Subcutaneous abdominal adipose tissue (tissue), 5 donors: ENCODE measurements around the gene VEZF1.

ENCODE experiments used
- H3K27ac ChIP-seq: one replicate; pipeline ENCODE4 v1.7.0; 2013; ENCODE audit warnings: low read depth, mild to moderate bottlenecking, inconsistent platforms, low read length, moderate library complexity
- H3K27me3 ChIP-seq, 5 donors: one replicate each; pipeline ENCODE4 v1.7.0; 2013; ENCODE audit warnings: low read length in 5 of 5, inconsistent platforms in 1 of 5; ENCODE audit not compliant: control insufficient read depth in 5 of 5, insufficient read depth in 4 of 5
- H3K36me3 ChIP-seq, 5 donors: one replicate each; pipeline ENCODE4 v1.7.0; 2013; ENCODE audit warnings: low read length in 5 of 5; ENCODE audit not compliant: control insufficient read depth in 5 of 5, insufficient read depth in 5 of 5
- H3K4me1 ChIP-seq, 5 donors: one replicate each; pipeline ENCODE4 v1.7.0; 2013; ENCODE audit warnings: low read length in 5 of 5, mild to moderate bottlenecking in 3 of 5, moderate library complexity in 1 of 5; ENCODE audit not compliant: control insufficient read depth in 5 of 5, insufficient read depth in 5 of 5
- H3K4me3 ChIP-seq, 5 donors: one replicate each; pipeline ENCODE4 v1.7.0; 2013; ENCODE audit warnings: low read length in 5 of 5, low read depth in 1 of 5
- H3K9ac ChIP-seq, 5 donors: one replicate each; pipeline ENCODE4 v1.7.0; 2013; ENCODE audit warnings: low read length in 5 of 5, mild to moderate bottlenecking in 4 of 5, moderate library complexity in 3 of 5
- H3K9me3 ChIP-seq, 5 donors: one replicate each; pipeline ENCODE4 v1.7.0; 2013; ENCODE audit warnings: low read length in 5 of 5; ENCODE audit not compliant: control insufficient read depth in 5 of 5
- donor health status: healthy.
- donor health status: healthy.
- donor health status: healthy.
- donor health status: healthy.
- donor health status: healthy.

VEZF1 gene

GRCh38 chr17:57953705-57954396, 34.2 kb downstream of the VEZF1 start:
- H3K36me3 ChIP-seq: no peaks in the 10 kb centered on the region
- peak overlapping the region; percentile 58 to 76 (median 67) for H3K4me3 ChIP-seq
- peaks cover 10 to 61% (median 52%) of the 10 kb centered on the region in 5 donors for H3K4me1 ChIP-seq
- H3K27ac ChIP-seq: peak overlapping the region; percentile 87
- peak overlapping the region; percentile 30 to 82 (median 76) for H3K9ac ChIP-seq
- H3K27me3 ChIP-seq: no peaks in the 10 kb centered on the region
- no peaks in the 10 kb centered on the region for H3K9me3 ChIP-seq

GRCh38 chr17:57953219-57953618, 34.8 kb downstream of the VEZF1 start:
- Histone ChIP-seq H3K9ac (no peak overlapping the region), H3K27me3 (no peaks in the 10 kb centered on the region), H3K4me3 (no peak overlapping the region), H3K9me3 (no peaks in the 10 kb centered on the region), H3K36me3 (no peaks in the 10 kb centered on the region), H3K27ac (peak overlapping the region; percentile 87), H3K4me1 (peaks cover 14 to 68% (median 57%) of the 10 kb centered on the region in 5 donors)

DNA sequence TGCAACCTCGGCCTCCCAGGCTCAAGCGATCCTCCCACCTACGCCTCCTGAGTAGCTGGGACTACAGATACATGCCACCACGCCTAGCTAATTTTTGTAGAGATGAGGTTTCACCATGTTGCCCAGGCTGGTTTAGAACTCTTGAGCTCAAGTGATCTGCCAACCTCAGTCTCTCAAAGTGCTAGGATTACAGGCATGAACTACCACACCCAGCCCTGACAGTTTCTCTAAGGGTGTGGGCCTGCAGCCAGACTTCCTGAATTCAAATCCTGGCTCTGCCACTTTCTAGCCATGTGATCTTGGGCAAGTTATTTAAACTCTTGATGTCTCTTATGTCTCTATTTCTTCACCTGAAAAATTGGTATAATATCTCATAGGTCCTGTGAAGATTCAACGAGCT, 38.4 kb downstream of the VEZF1 start:
- Histone ChIP-seq H3K4me1 (peaks cover 16 to 88% (median 80%) of the 10 kb centered on the region in 5 donors), H3K36me3 (no peaks in the 10 kb centered on the region), H3K27me3 (no peaks in the 10 kb centered on the region), H3K9ac (no peak overlapping the region), H3K27ac (peak overlapping the region; percentile 86), H3K9me3 (no peaks in the 10 kb centered on the region), H3K4me3 (no peak overlapping the region)

GRCh38 chr17:57948555-57949420, 39.3 kb downstream of the VEZF1 start:
- no peaks in the 10 kb centered on the region for H3K9me3 ChIP-seq
- no peaks in the 10 kb centered on the region for H3K27me3 ChIP-seq
- peak overlapping the region; percentile 86 for H3K27ac ChIP-seq
- H3K36me3 ChIP-seq: no peaks in the 10 kb centered on the region
- H3K4me1 ChIP-seq: peaks cover 12 to 85% (median 76%) of the 10 kb centered on the region in 5 donors
- no peak overlapping the region for H3K4me3 ChIP-seq
- peak overlapping the region in 4 of 5 donors; percentile 32 to 55 (median 48) for H3K9ac ChIP-seq

DNA sequence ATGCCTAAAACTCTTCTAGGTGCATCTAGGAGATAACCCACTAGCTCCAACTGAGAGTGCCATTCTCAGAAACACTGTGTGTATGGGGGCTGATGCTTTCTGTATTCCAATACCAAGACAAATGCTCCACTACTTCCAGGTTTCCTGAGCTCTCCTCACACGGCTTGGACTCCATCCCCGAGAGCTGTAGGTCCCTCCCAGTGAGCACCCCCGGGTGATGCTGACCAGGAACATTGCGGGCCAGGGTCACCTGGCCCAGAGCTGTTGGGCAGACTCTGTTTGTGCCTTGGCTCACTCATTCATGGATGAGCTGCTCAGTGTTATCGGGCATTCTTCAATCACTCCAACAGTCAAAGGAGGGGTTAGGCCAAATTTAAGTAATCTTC, 39.9 kb downstream of the VEZF1 start:
- Histone ChIP-seq H3K4me1 (peaks cover 14 to 82% (median 76%) of the 10 kb centered on the region in 5 donors), H3K36me3 (no peaks in the 10 kb centered on the region), H3K27ac (peak overlapping the region; percentile 86), H3K9ac (peak overlapping the region in 3 of 5 donors; percentile 32 to 52 (median 39)), H3K4me3 (no peak overlapping the region), H3K9me3 (no peaks in the 10 kb centered on the region), H3K27me3 (no peaks in the 10 kb centered on the region)

DNA sequence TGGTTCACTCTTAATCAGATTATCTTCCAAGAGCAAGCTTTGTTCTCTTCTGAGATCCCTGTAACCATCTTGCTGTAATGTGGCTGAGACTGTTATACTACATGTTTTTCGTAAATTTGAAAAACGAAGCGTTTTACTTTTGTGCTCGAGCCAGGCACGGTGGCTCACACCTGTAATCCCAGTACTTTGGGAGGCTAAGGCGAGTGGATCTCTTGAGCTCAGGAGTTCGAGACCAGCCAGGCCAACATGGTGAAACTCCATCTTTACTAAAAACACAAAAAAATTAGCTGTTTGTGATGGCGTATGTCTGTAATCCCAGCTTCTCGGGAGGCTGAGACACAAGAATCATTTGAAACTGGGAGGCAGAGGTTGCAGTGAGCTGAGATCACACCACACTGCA, 40.7 kb downstream of the VEZF1 start:
- no peaks in the 10 kb centered on the region for H3K27me3 ChIP-seq
- peaks cover 13 to 78% (median 73%) of the 10 kb centered on the region in 5 donors for H3K4me1 ChIP-seq
- H3K36me3 ChIP-seq: no peaks in the 10 kb centered on the region
- H3K9me3 ChIP-seq: no peaks in the 10 kb centered on the region
- peak overlapping the region in 4 of 5 donors; percentile 42 to 60 (median 58) for H3K9ac ChIP-seq
- H3K4me3 ChIP-seq: peak overlapping the region; percentile 63 to 69 (median 66)
- H3K27ac ChIP-seq: peak overlapping the region; percentile 58

GRCh38 chr17:57946798-57947358, 41.2 kb downstream of the VEZF1 start:
- peak overlapping the region; percentile 42 to 77 (median 59) for H3K9ac ChIP-seq
- H3K27me3 ChIP-seq: no peaks in the 10 kb centered on the region
- no peaks in the 10 kb centered on the region for H3K36me3 ChIP-seq
- peak overlapping the region; percentile 63 to 69 (median 66) for H3K4me3 ChIP-seq
- H3K9me3 ChIP-seq: no peaks in the 10 kb centered on the region
- H3K27ac ChIP-seq: peak overlapping the region; percentile 58
- H3K4me1 ChIP-seq: peaks cover 13 to 81% (median 77%) of the 10 kb centered on the region in 5 donors

- no peaks in the 10 kb centered on the region for H3K27me3 ChIP-seq
- no peaks in the 10 kb centered on the region for H3K9me3 ChIP-seq
- peaks cover 16 to 81% (median 77%) of the 10 kb centered on the region in 5 donors for H3K4me1 ChIP-seq
- peak overlapping the region; percentile 63 to 69 (median 66) for H3K4me3 ChIP-seq
- peak overlapping the region; percentile 38 to 77 (median 59) for H3K9ac ChIP-seq
- peak overlapping the region; percentile 58 for H3K27ac ChIP-seq
- H3K36me3 ChIP-seq: no peaks in the 10 kb centered on the region
Measured at GRCh38 chr17:57945996-57946797, 41.9 kb downstream of the VEZF1 start.

GRCh38 chr17:57944908-57945307, 43.1 kb downstream of the VEZF1 start:
- H3K4me3 ChIP-seq: no peak overlapping the region
- H3K9me3 ChIP-seq: no peaks in the 10 kb centered on the region
- H3K9ac ChIP-seq: no peak overlapping the region
- peaks cover 23 to 82% (median 79%) of the 10 kb centered on the region in 5 donors for H3K4me1 ChIP-seq
- H3K27ac ChIP-seq: no peak overlapping the region
- no peaks in the 10 kb centered on the region for H3K27me3 ChIP-seq
- no peaks in the 10 kb centered on the region for H3K36me3 ChIP-seq
